OCI-LY7 (cell line): ENCODE measurements around the gene TAB2. TPM values are rescaled to one million over a fixed set of nuclear protein-coding genes. Genes with fewer than 3 reads are reported as not detected.

Experiments used
- BruUV-seq: library from RNA; stranded (reverse); fragments of 400-500 nt; replicated peaks from 2 replicates; lab custom pipeline; 2021; lab: Mats Ljungman, UMichigan
- CTCF ChIA-PET: fragments of 300-600 bp; sonication (Branson Sonifier 250); formaldehyde crosslinking; loops from one replicate; lab custom pipeline; 2022; ENCODE audit warnings: antibody characterized with exemption; ENCODE audit not compliant: unreplicated experiment; lab: Charles Lee
- POLR2A ChIA-PET: fragments of 300-600 bp; sonication (Branson Sonifier 250); formaldehyde crosslinking; loops from one replicate; lab custom pipeline; 2022; ENCODE audit warnings: antibody characterized with exemption; lab: Charles Lee
- DNase-seq: peaks from one replicate; pipeline ENCODE4 v3.0.0-alpha.2; 2015; ENCODE audit warnings: low spot score
- H2AFZ ChIP-seq: fragments of 200-600 bp; sonication (generic), shearing (Covaris generic); 2 replicates; pipeline ENCODE4 v1.6.1; 2014; ENCODE audit warnings: mild to moderate bottlenecking, antibody characterized with exemption, low read length, moderate library complexity
- H3K27ac ChIP-seq: fragments of 200-600 bp; sonication (generic); 2 replicates; pipeline ENCODE4 v1.5.1; 2014; ENCODE audit warnings: mixed run types, low read depth, mild to moderate bottlenecking, moderate library complexity, low read length, inconsistent platforms; ENCODE audit not compliant: poor library complexity, severe bottlenecking
- H3K36me3 ChIP-seq: fragments of 200-600 bp; sonication (generic); 2 replicates; pipeline ENCODE4 v1.6.1; 2014; ENCODE audit warnings: mild to moderate bottlenecking, antibody characterized with exemption, low read length, moderate library complexity, mixed read lengths; ENCODE audit not compliant: insufficient read depth
- H3K4me1 ChIP-seq: fragments of 200-600 bp; sonication (generic); 2 replicates; pipeline ENCODE4 v1.5.1; 2014; ENCODE audit warnings: mild to moderate bottlenecking, low read length; ENCODE audit not compliant: insufficient read depth, poor library complexity, severe bottlenecking
- H3K4me2 ChIP-seq: fragments of 200-600 bp; sonication (generic); 2 replicates; pipeline ENCODE4 v1.6.1; 2014; ENCODE audit warnings: mild to moderate bottlenecking, low read length
- H3K4me3 ChIP-seq: fragments of 200-600 bp; sonication (generic); 2 replicates; pipeline ENCODE4 v1.5.1; 2014; ENCODE audit warnings: mild to moderate bottlenecking, low read depth, low read length; ENCODE audit not compliant: poor library complexity, severe bottlenecking
- H3K79me2 ChIP-seq: fragments of 200-600 bp; sonication (generic); 2 replicates; pipeline ENCODE4 v1.6.1; 2016; ENCODE audit warnings: low read depth, mild to moderate bottlenecking, low read length, moderate library complexity, mixed read lengths; ENCODE audit not compliant: insufficient read depth
- H3K9me2 ChIP-seq: fragments of 200-600 bp; sonication (generic); 2 replicates; pipeline ENCODE4 v1.6.1; 2016; ENCODE audit warnings: mild to moderate bottlenecking, low read length, mixed read lengths; ENCODE audit not compliant: insufficient read depth
- H3K9me3 ChIP-seq: fragments of 200-600 bp; sonication (generic); 2 replicates; pipeline ENCODE4 v1.6.1; 2014; ENCODE audit warnings: mild to moderate bottlenecking, mixed run types, low read length, mixed read lengths
- H4K20me1 ChIP-seq: fragments of 200-600 bp; sonication (generic); 2 replicates; pipeline ENCODE4 v1.6.1; 2014; ENCODE audit warnings: mild to moderate bottlenecking, antibody characterized with exemption, low read length, moderate library complexity, mixed read lengths; ENCODE audit not compliant: insufficient read depth
- CTCF ChIP-seq: fragments of 200-600 bp; sonication (generic); conservative IDR thresholded peaks from 2 replicates; pipeline ENCODE4 v1.5.1; 2014; ENCODE audit warnings: mild to moderate bottlenecking, antibody characterized with exemption, low read length, moderate library complexity, mixed read lengths
- EZH2phosphoT487 ChIP-seq: fragments of 200-600 bp; sonication (generic); IDR thresholded peaks from 2 replicates; pipeline ENCODE4 v1.6.1; 2018; ENCODE audit warnings: low read depth, borderline replicate concordance, mild to moderate bottlenecking, mixed run types, antibody characterized with exemption, low read length, moderate library complexity, mixed read lengths
- intact Hi-C: fragments of 100-400 bp; cut with micrococcal nuclease; formaldehyde crosslinking; loops from one replicate; pipeline ENCODE4 v1.10.0; 2022; ENCODE audit not compliant: unreplicated experiment
- total RNA-seq, 2 experiments: library from RNA; depleted of rRNA in 1 of 2; stranded (reverse); fragments of >200 nt in 1 of 2; shearing (Covaris generic) in 1 of 2; gene quantifications; 2 replicates each; pipeline ENCODE4 v1.2.3, GENCODE V29; 2014 to 2022

The TAB2 gene
- total RNA-seq, 2 experiments from 2014 or later: 17.3 to 35.8 TPM

- H4K20me1 ChIP-seq: no peaks in the 10 kb centered on the region
- no peaks in the 10 kb centered on the region for H3K79me2 ChIP-seq
- H3K4me3 ChIP-seq: no peak overlapping the region
- ChIA-PET CTCF (no interaction called here), POLR2A (no interaction called here)
- no peaks in the 10 kb centered on the region for H3K36me3 ChIP-seq
- TF ChIP-seq CTCF: no peak
- no peak for TF ChIP-seq EZH2phosphoT487
- intact Hi-C loops: no loop called here
- H3K9me2 ChIP-seq: no peaks in the 10 kb centered on the region
- BruUV-seq: no TSS peak
- H3K9me3 ChIP-seq: no peaks in the 10 kb centered on the region
- H3K4me2 ChIP-seq: no peak overlapping the region
- no peak overlapping the region for H3K27ac ChIP-seq
- no peak overlapping the region for H2AFZ ChIP-seq
- peaks cover 2% of the 10 kb centered on the region for H3K4me1 ChIP-seq
- DNase-seq: no peak
These were observed 119.7 kb downstream of the TAB2 start for GRCh38 chr6:149437212-149437611.

- Histone ChIP-seq H3K4me1 (no peaks in the 10 kb centered on the region), H2AFZ (no peak overlapping the region), H3K4me2 (no peak overlapping the region), H3K9me3 (no peaks in the 10 kb centered on the region), H3K27ac (no peak overlapping the region), H4K20me1 (no peaks in the 10 kb centered on the region), H3K79me2 (no peaks in the 10 kb centered on the region), H3K36me3 (no peaks in the 10 kb centered on the region), H3K4me3 (no peak overlapping the region), H3K9me2 (no peaks in the 10 kb centered on the region)
- no TSS peak for BruUV-seq
- ChIA-PET CTCF (no interaction called here), POLR2A (interaction anchor here (0.5 to 1.4 kb wide), 3 partner anchors 26 to 354 kb away, joined by 3 to 4 read pairs (median 3); no protein-coding TSS in a partner anchor)
- no peak for TF ChIP-seq EZH2phosphoT487
- no peak for TF ChIP-seq CTCF
- intact Hi-C loops: no loop called here
- no peak for DNase-seq
These were observed 121.3 kb downstream of the TAB2 start for GRCh38 chr6:149438855-149439254.

- intact Hi-C loops: no loop called here
- Histone ChIP-seq H2AFZ (no peak overlapping the region), H3K9me2 (no peaks in the 10 kb centered on the region), H3K27ac (no peak overlapping the region), H3K4me3 (no peak overlapping the region), H3K79me2 (no peaks in the 10 kb centered on the region), H3K4me2 (no peak overlapping the region), H3K36me3 (no peaks in the 10 kb centered on the region), H4K20me1 (no peaks in the 10 kb centered on the region), H3K9me3 (no peaks in the 10 kb centered on the region), H3K4me1 (no peaks in the 10 kb centered on the region)
- ChIA-PET CTCF (no interaction called here), POLR2A (interaction anchor here (0.7 to 1.4 kb wide), 3 partner anchors 26 to 146 kb away, joined by 3 to 5 read pairs (median 4); no protein-coding TSS in a partner anchor)
- no peak for DNase-seq
- no peak for TF ChIP-seq EZH2phosphoT487
- TF ChIP-seq CTCF: no peak
- no TSS peak for BruUV-seq
These were observed 122.1 kb downstream of the TAB2 start for GRCh38 chr6:149439626-149440025.
